GM19467 (cell line): Measurements from ENCODE around the gene PPP6C.

ENCODE experiments used
- ATAC-seq: cut with Tn5 transposase; IDR thresholded peaks from one replicate; pipeline ENCODE4 v1.9.1; 2021; ENCODE audit warnings: mild to moderate bottlenecking, moderate library complexity; ENCODE audit not compliant: unreplicated experiment

PPP6C gene

DNA sequence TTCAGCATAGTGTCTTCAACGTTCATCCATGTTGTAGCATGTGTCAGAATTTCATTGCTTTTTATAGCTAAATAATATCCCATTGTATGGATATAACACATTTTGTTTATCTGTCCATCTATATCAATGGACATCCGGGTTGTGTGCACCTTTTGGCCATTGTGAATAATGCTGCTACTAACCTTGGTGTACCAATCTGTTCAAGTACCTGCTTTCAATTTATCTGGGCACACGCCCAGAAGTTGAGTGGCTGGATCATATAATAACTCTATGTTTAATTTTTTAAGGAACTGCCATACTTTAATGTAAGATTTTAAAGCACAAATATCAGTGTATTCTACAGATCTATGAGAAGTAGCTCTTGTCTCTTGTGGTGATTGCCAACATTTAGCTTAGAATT, 89.8 kb downstream of the PPP6C start:
- no peak for ATAC-seq
